Skeletal muscle cell (primary cell): ENCODE results near the gene CUX1.
A peak's percentile ranks its signal among the peaks of the same experiment; 100 is the strongest.
"Not testable (repeated sequence)": the region's sequence is repeated elsewhere in the genome, so short reads cannot be mapped to it uniquely, and the experiment has no call there.

Source experiments
- DNase-seq: peaks from one replicate; pipeline ENCODE4 v3.0.0-alpha.2; 2010; ENCODE audit warnings: low read depth
- H3K4me3 ChIP-seq: 2 replicates; pipeline ENCODE4 v1.5.1; 2011; ENCODE audit warnings: low read depth, mild to moderate bottlenecking, control low read depth, low read length, moderate library complexity

CUX1 gene

GRCh38 chr7:101817471-101818286, at the start of gene CUX1:
TSS of gene CUX1 (plus strand) at chr7:101817626. CDS start at chr7:101817640, 14 bp downstream.
- H3K4me3 ChIP-seq: peak within 1 kb of the TSS; percentile 76
- no peak for DNase-seq

- no peak overlapping the region for H3K4me3 ChIP-seq
- DNase-seq: no peak
These were observed 49.1 kb upstream of the CUX1 start for GRCh38 chr7:101768280-101768679.

- H3K4me3 ChIP-seq: no peak overlapping the region
- no peak for DNase-seq
These were observed 47.0 kb upstream of the CUX1 start for GRCh38 chr7:101770466-101770865.

- DNase-seq: no peak
- H3K4me3 ChIP-seq: no peak overlapping the region
These were observed 44.8 kb upstream of the CUX1 start for GRCh38 chr7:101772508-101773211.

GRCh38 chr7:101775181-101775580, 42.2 kb upstream of the CUX1 start:
- no peak for DNase-seq
- no peak overlapping the region for H3K4me3 ChIP-seq

GRCh38 chr7:101778026-101778580, 39.3 kb upstream of the CUX1 start:
- DNase-seq: no peak
- no peak overlapping the region for H3K4me3 ChIP-seq

- no peak for DNase-seq
- H3K4me3 ChIP-seq: no peak overlapping the region
These were observed 38.2 kb upstream of the CUX1 start for GRCh38 chr7:101779267-101779666.

GRCh38 chr7:101780281-101780680, 37.1 kb upstream of the CUX1 start:
- H3K4me3 ChIP-seq: no peak overlapping the region

GRCh38 chr7:101781439-101781838, 36.0 kb upstream of the CUX1 start:
- no peak for DNase-seq
- H3K4me3 ChIP-seq: no peak overlapping the region

More at GRCh38 chr7:101780281-101780680, 37.1 kb upstream of the CUX1 start:
- DNase-seq: no peak

GRCh38 chr7:101782476-101782875, 35.0 kb upstream of the CUX1 start:
- H3K4me3 ChIP-seq: no peak overlapping the region
- DNase-seq: no peak

GRCh38 chr7:101782896-101783295, 34.5 kb upstream of the CUX1 start:
- H3K4me3 ChIP-seq: no peak overlapping the region
- no peak for DNase-seq

- DNase-seq: no peak
- H3K4me3 ChIP-seq: no peak overlapping the region
These were observed 33.8 kb upstream of the CUX1 start for GRCh38 chr7:101783381-101784181.

- H3K4me3 ChIP-seq: no peak overlapping the region
- DNase-seq: peak; percentile 3
These were observed 32.9 kb upstream of the CUX1 start for GRCh38 chr7:101784292-101785127.

- H3K4me3 ChIP-seq: no peak overlapping the region
- DNase-seq: no peak
These were observed 29.6 kb upstream of the CUX1 start for GRCh38 chr7:101787864-101788263.

- DNase-seq: no peak
- no peak overlapping the region for H3K4me3 ChIP-seq
These were observed 28.9 kb upstream of the CUX1 start for GRCh38 chr7:101788517-101788916.

- no peak for DNase-seq
These were observed 26.7 kb upstream of the CUX1 start for GRCh38 chr7:101790566-101791293.

GRCh38 chr7:101792051-101792681, 25.3 kb upstream of the CUX1 start:
- H3K4me3 ChIP-seq: no peak overlapping the region
- DNase-seq: no peak

More at GRCh38 chr7:101790566-101791293, 26.7 kb upstream of the CUX1 start:
- no peak overlapping the region for H3K4me3 ChIP-seq

GRCh38 chr7:101792682-101793071, 24.7 kb upstream of the CUX1 start:
- DNase-seq, H3K4me3 ChIP-seq: not testable (repeated sequence)
